ENCODE measurements around the gene OR2F1.
"Not testable (repeated sequence)": the region's sequence is repeated elsewhere in the genome, so short reads cannot be mapped to it uniquely, and the experiment has no call there.

Gene OR2F1

GRCh38 chr7:144006029-144006691 is 51.5 kb downstream of the OR2F1 start:
- H3K9ac ChIP-seq (ENCODE audit: low read depth in 1 of 2, low read length in 2 of 2) = no peak overlapping the region
- H3K36me3 ChIP-seq (ENCODE audit: control insufficient read depth in 2 of 2, insufficient read depth in 2 of 2, low read length in 2 of 2) = no peaks in the 10 kb centered on the region
- no peaks in the 10 kb centered on the region for H3K9me3 ChIP-seq (ENCODE audit: control insufficient read depth in 2 of 2, low read length in 2 of 2)
- no peak overlapping the region for H3K27ac ChIP-seq (ENCODE audit: low read depth in 2 of 2, low read length in 2 of 2)
- no peaks in the 10 kb centered on the region for H3K27me3 ChIP-seq (ENCODE audit: control insufficient read depth in 2 of 2, insufficient read depth in 2 of 2, low read length in 2 of 2)
- H3K4me3 ChIP-seq (ENCODE audit: low read length in 2 of 2) = no peak overlapping the region
- no peaks in the 10 kb centered on the region for H3K4me1 ChIP-seq (ENCODE audit: control insufficient read depth in 2 of 2, insufficient read depth in 2 of 2, low read length in 2 of 2)

- Histone ChIP-seq H3K36me3 (ENCODE audit: control insufficient read depth in 2 of 2, insufficient read depth in 2 of 2, low read length in 2 of 2) (no peaks in the 10 kb centered on the region), H3K4me1 (ENCODE audit: control insufficient read depth in 2 of 2, insufficient read depth in 2 of 2, low read length in 2 of 2) (no peaks in the 10 kb centered on the region), H3K4me3 (ENCODE audit: low read length in 2 of 2) (no peak overlapping the region), H3K9ac (ENCODE audit: low read depth in 1 of 2, low read length in 2 of 2) (no peak overlapping the region), H3K27ac (ENCODE audit: low read depth in 2 of 2, low read length in 2 of 2) (no peak overlapping the region), H3K27me3 (ENCODE audit: control insufficient read depth in 2 of 2, insufficient read depth in 2 of 2, low read length in 2 of 2) (no peaks in the 10 kb centered on the region), H3K9me3 (ENCODE audit: control insufficient read depth in 2 of 2, low read length in 2 of 2) (no peaks in the 10 kb centered on the region)
These were observed 52.0 kb downstream of the OR2F1 start for GRCh38 chr7:144006692-144007042.

GRCh38 chr7:144009361-144009760 is 54.7 kb downstream of the OR2F1 start:
- Histone ChIP-seq H3K36me3 (ENCODE audit: control insufficient read depth in 2 of 2, insufficient read depth in 2 of 2, low read length in 2 of 2) (no peaks in the 10 kb centered on the region), H3K4me1 (ENCODE audit: control insufficient read depth in 2 of 2, insufficient read depth in 2 of 2, low read length in 2 of 2) (no peaks in the 10 kb centered on the region), H3K27me3 (ENCODE audit: control insufficient read depth in 2 of 2, insufficient read depth in 2 of 2, low read length in 2 of 2) (no peaks in the 10 kb centered on the region), H3K27ac (ENCODE audit: low read depth in 2 of 2, low read length in 2 of 2) (no peak overlapping the region), H3K4me3 (ENCODE audit: low read length in 2 of 2) (no peak overlapping the region), H3K9ac (ENCODE audit: low read depth in 1 of 2, low read length in 2 of 2) (no peak overlapping the region), H3K9me3 (ENCODE audit: control insufficient read depth in 2 of 2, low read length in 2 of 2) (no peaks in the 10 kb centered on the region)

- H3K9me3 ChIP-seq (ENCODE audit: control insufficient read depth in 2 of 2, low read length in 2 of 2); H3K27ac ChIP-seq (ENCODE audit: low read depth in 2 of 2, low read length in 2 of 2); H3K27me3 ChIP-seq (ENCODE audit: control insufficient read depth in 2 of 2, insufficient read depth in 2 of 2, low read length in 2 of 2): not testable (repeated sequence)
These were observed 55.4 kb downstream of the OR2F1 start for GRCh38 chr7:144010061-144010460.

GRCh38 chr7:144010821-144011220 is 56.2 kb downstream of the OR2F1 start:
- H3K27ac ChIP-seq (ENCODE audit: low read depth in 2 of 2, low read length in 2 of 2); H3K27me3 ChIP-seq (ENCODE audit: control insufficient read depth in 2 of 2, insufficient read depth in 2 of 2, low read length in 2 of 2); H3K4me1 ChIP-seq (ENCODE audit: control insufficient read depth in 2 of 2, insufficient read depth in 2 of 2, low read length in 2 of 2); H3K4me3 ChIP-seq (ENCODE audit: low read length in 2 of 2); H3K36me3 ChIP-seq (ENCODE audit: control insufficient read depth in 2 of 2, insufficient read depth in 2 of 2, low read length in 2 of 2); H3K9ac ChIP-seq (ENCODE audit: low read depth in 1 of 2, low read length in 2 of 2); H3K9me3 ChIP-seq (ENCODE audit: control insufficient read depth in 2 of 2, low read length in 2 of 2): not testable (repeated sequence)

More at GRCh38 chr7:144010061-144010460, 55.4 kb downstream of the OR2F1 start:
- H3K4me3 ChIP-seq (ENCODE audit: low read length in 2 of 2); H3K36me3 ChIP-seq (ENCODE audit: control insufficient read depth in 2 of 2, insufficient read depth in 2 of 2, low read length in 2 of 2); H3K4me1 ChIP-seq (ENCODE audit: control insufficient read depth in 2 of 2, insufficient read depth in 2 of 2, low read length in 2 of 2); H3K9ac ChIP-seq (ENCODE audit: low read depth in 1 of 2, low read length in 2 of 2): not testable (repeated sequence)

- Histone ChIP-seq H3K27me3 (ENCODE audit: control insufficient read depth in 2 of 2, insufficient read depth in 2 of 2, low read length in 2 of 2) (no peaks in the 10 kb centered on the region), H3K9me3 (ENCODE audit: control insufficient read depth in 2 of 2, low read length in 2 of 2) (no peaks in the 10 kb centered on the region), H3K36me3 (ENCODE audit: control insufficient read depth in 2 of 2, insufficient read depth in 2 of 2, low read length in 2 of 2) (no peaks in the 10 kb centered on the region), H3K9ac (ENCODE audit: low read depth in 1 of 2, low read length in 2 of 2) (no peak overlapping the region), H3K4me1 (ENCODE audit: control insufficient read depth in 2 of 2, insufficient read depth in 2 of 2, low read length in 2 of 2) (no peaks in the 10 kb centered on the region), H3K27ac (ENCODE audit: low read depth in 2 of 2, low read length in 2 of 2) (no peak overlapping the region), H3K4me3 (ENCODE audit: low read length in 2 of 2) (no peak overlapping the region)
These were observed 57.0 kb downstream of the OR2F1 start for GRCh38 chr7:144011458-144012230.

All from mucosa of rectum (tissue), 2 donors.